Lung (tissue), 12 donors: ENCODE data around the gene ANKRD6. TPM values are rescaled to one million over a fixed set of nuclear protein-coding genes. Genes with fewer than 3 reads are reported as not detected.

ENCODE experiments used
- ATAC-seq: fragments of 200-7000 bp; cut with Tn5 transposase; one replicate; pipeline ENCODE4 v1.9.1; 2020; ENCODE audit warnings: moderate number of reproducible peaks; ENCODE audit not compliant: insufficient read depth, low FRiP score
- DNase-seq, 3 donors: peaks; one replicate each; pipeline ENCODE4 v3.0.0-alpha.2; 2013 to 2017
- H3K27ac ChIP-seq, 2 donors: one replicate each; pipeline ENCODE4 v1.5.1; 2013; ENCODE audit warnings: mild to moderate bottlenecking in 2 of 2, moderate library complexity in 2 of 2, control low read depth in 1 of 2, inconsistent platforms in 1 of 2, low read depth in 1 of 2, low read length in 1 of 2
- H3K27me3 ChIP-seq, 3 donors: one replicate each; pipeline ENCODE4 v1.5.1; 2013; ENCODE audit warnings: low read length in 2 of 3; ENCODE audit not compliant: control insufficient read depth in 3 of 3, insufficient read depth in 3 of 3
- H3K36me3 ChIP-seq, 4 donors: one replicate each; pipeline ENCODE4 v1.5.1; 2013; ENCODE audit warnings: low read length in 4 of 4, mild to moderate bottlenecking in 1 of 4, moderate library complexity in 1 of 4; ENCODE audit not compliant: control insufficient read depth in 4 of 4, insufficient read depth in 4 of 4
- H3K4me1 ChIP-seq, 5 donors: one replicate each; pipeline ENCODE4 v1.5.1; 2013; ENCODE audit warnings: low read length in 5 of 5, mild to moderate bottlenecking in 2 of 5, moderate library complexity in 1 of 5; ENCODE audit not compliant: control insufficient read depth in 5 of 5, insufficient read depth in 5 of 5
- H3K4me3 ChIP-seq: one replicate; pipeline ENCODE4 v1.5.1; 2013; ENCODE audit warnings: mild to moderate bottlenecking, control low read depth, moderate library complexity
- H3K9ac ChIP-seq, 2 donors: one replicate each; pipeline ENCODE4 v1.5.1; 2013; ENCODE audit warnings: low read length in 2 of 2, control low read depth in 1 of 2; ENCODE audit not compliant: insufficient read depth in 1 of 2
- H3K9me3 ChIP-seq, 4 donors: one replicate each; pipeline ENCODE4 v1.5.1; 2013; ENCODE audit warnings: low read length in 3 of 4, mild to moderate bottlenecking in 1 of 4, moderate library complexity in 1 of 4; ENCODE audit not compliant: control insufficient read depth in 4 of 4, insufficient read depth in 3 of 4
- CTCF ChIP-seq: IDR thresholded peaks from 2 replicates; pipeline ENCODE4 v1.5.1; 2012; ENCODE audit warnings: mild to moderate bottlenecking; ENCODE audit errors: control extremely low read depth, extremely low read depth
- WGBS, 2 donors: extraction: QIAGEN DNeasy Blood & Tissue Kit; methylation state at CpG; one replicate each; pipeline ENCODE4 v1.1.7; 2013; 5-methylcytosine and 5-hydroxymethylcytosine counted together
- polyA plus RNA-seq, 2 donors: library from polyadenylated mRNA; stranded (reverse); fragments of 200-250 nt; gene quantifications; one replicate each; pipeline ENCODE4 v1.2.1, GENCODE V29; 2013
- total RNA-seq, 2 donors: library from RNA; depleted of rRNA in 1 of 2; stranded (reverse); fragments of >200 nt in 1 of 2; gene quantifications; one replicate each; pipeline ENCODE4 v1.2.1, GENCODE V29; 2014 to 2021
- donor health status: control.
- donor health status: control.
- donor health status: Bipolar disorder and iron deficiency.
- donor health status: healthy.
- donor health status: DM: yes; HTN: yes; CAD: no.

Gene ANKRD6
- total and polyA plus RNA-seq, 4 donors = 4.4 to 29.4 (median 16.0) TPM

GRCh38 chr6:89430201-89430962, 2.6 kb upstream of the ANKRD6 start:
- H3K9me3 ChIP-seq = no peaks in the 10 kb centered on the region
- TF ChIP-seq CTCF = no peak
- H3K4me3 ChIP-seq = no peak overlapping the region
- H3K27me3 ChIP-seq = no peaks in the 10 kb centered on the region
- no peak overlapping the region for H3K9ac ChIP-seq
- DNase-seq (peak in 1 of 3 donors; percentile 13), ATAC-seq (no peak)
- WGBS, 2 donors = 60 to 75% methylated on average over 7 of the region's 7 CpGs
- no peaks in the 10 kb centered on the region for H3K36me3 ChIP-seq
- H3K4me1 ChIP-seq = peaks cover 0 to 5% (median 0%) of the 10 kb centered on the region in 5 donors
- H3K27ac ChIP-seq = no peak overlapping the region

GRCh38 chr6:89433252-89434149, 549 bp downstream of the ANKRD6 start:
- WGBS, 2 donors = 2% methylated on average over 62 to 80 of the region's 80 CpGs
- DNase-seq = peak in 2 of 3 donors; percentile 29 to 61
- Histone ChIP-seq H3K27me3 (no peaks in the 10 kb centered on the region), H3K9ac (peak overlapping the region in 1 of 2 donors; percentile 55), H3K9me3 (no peaks in the 10 kb centered on the region), H3K27ac (peak overlapping the region in 1 of 2 donors; percentile 2), H3K36me3 (no peaks in the 10 kb centered on the region), H3K4me1 (peaks cover 0 to 9% (median 0%) of the 10 kb centered on the region in 5 donors), H3K4me3 (peak overlapping the region; percentile 92)
- ATAC-seq = peak; percentile 24
- TF ChIP-seq CTCF = no peak

GRCh38 chr6:89434150-89434499, 1.2 kb downstream of the ANKRD6 start:
- Histone ChIP-seq H3K9ac (no peak overlapping the region), H3K27me3 (no peaks in the 10 kb centered on the region), H3K36me3 (no peaks in the 10 kb centered on the region), H3K4me1 (peaks cover 0 to 9% (median 0%) of the 10 kb centered on the region in 5 donors), H3K27ac (no peak overlapping the region), H3K9me3 (no peaks in the 10 kb centered on the region), H3K4me3 (no peak overlapping the region)
- no peak for TF ChIP-seq CTCF
- WGBS, 2 donors = 82% methylated on average over 3 of the region's 3 CpGs
- DNase-seq = no peak
- no peak for ATAC-seq
